ENCODE results near the gene ZNF583.

The ZNF583 gene

GRCh38 chr19:56403261-56403660 is 871 bp upstream of the ZNF583 start:
- H3K36me3 Mint-ChIP-seq: peaks cover 32% of the 10 kb centered on the region

GRCh38 chr19:56404705-56405056 is 549 bp downstream of the ZNF583 start:
- H3K4me3 Mint-ChIP-seq: peak overlapping the region; percentile 72
- ATAC-seq (peak; percentile 25), DNase-seq (ENCODE audit: low spot score in 2 of 2) (peak in 1 of 2 donors; percentile 51)
- H3K27ac Mint-ChIP-seq: peak overlapping the region; percentile 98
- H3K9me3 Mint-ChIP-seq: peaks cover 44% of the 10 kb centered on the region
- H3K36me3 Mint-ChIP-seq: peaks cover 46% of the 10 kb centered on the region
- H3K4me1 Mint-ChIP-seq: peaks cover 25% of the 10 kb centered on the region

More at GRCh38 chr19:56403261-56403660, 871 bp upstream of the ZNF583 start:
- Mint-ChIP-seq H3K27ac (peak overlapping the region; percentile 98), H3K4me3 (peak overlapping the region; percentile 72), H3K4me1 (peaks cover 25% of the 10 kb centered on the region), H3K9me3 (peaks cover 41% of the 10 kb centered on the region)
- ATAC-seq: peak; percentile 3
- DNase-seq (ENCODE audit: low spot score in 2 of 2): no peak

- peaks cover 48% of the 10 kb centered on the region for H3K9me3 Mint-ChIP-seq
- peak overlapping the region; percentile 72 for H3K4me3 Mint-ChIP-seq
- peak overlapping the region; percentile 98 for H3K27ac Mint-ChIP-seq
- DNase-seq (ENCODE audit: low spot score in 2 of 2) (no peak), ATAC-seq (no peak)
- H3K4me1 Mint-ChIP-seq: peaks cover 25% of the 10 kb centered on the region
- H3K36me3 Mint-ChIP-seq: peaks cover 50% of the 10 kb centered on the region
Measured at GRCh38 chr19:56405062-56405461, 930 bp downstream of the ZNF583 start.

- Mint-ChIP-seq H3K4me1 (no peaks in the 10 kb centered on the region), H3K9me3 (peaks cover 49% of the 10 kb centered on the region), H3K27ac (no peak overlapping the region), H3K4me3 (no peak overlapping the region), H3K36me3 (peaks cover 42% of the 10 kb centered on the region)
- ATAC-seq: no peak
- DNase-seq (ENCODE audit: low spot score in 2 of 2): no peak
Measured at GRCh38 chr19:56423276-56423984, 19.3 kb downstream of the ZNF583 start.

GRCh38 chr19:56423985-56424353 is 19.8 kb downstream of the ZNF583 start:
- DNase-seq (ENCODE audit: low spot score in 2 of 2): no peak
- H3K4me1 Mint-ChIP-seq: no peaks in the 10 kb centered on the region
- H3K36me3 Mint-ChIP-seq: peaks cover 37% of the 10 kb centered on the region
- no peak overlapping the region for H3K4me3 Mint-ChIP-seq
- H3K9me3 Mint-ChIP-seq: peaks cover 49% of the 10 kb centered on the region
- no peak for ATAC-seq
- no peak overlapping the region for H3K27ac Mint-ChIP-seq

GRCh38 chr19:56441206-56441792 is 37.2 kb downstream of the ZNF583 start:
- no peaks in the 10 kb centered on the region for H3K36me3 Mint-ChIP-seq
- DNase-seq (ENCODE audit: low spot score in 2 of 2): no peak
- no peak overlapping the region for H3K4me3 Mint-ChIP-seq
- no peaks in the 10 kb centered on the region for H3K4me1 Mint-ChIP-seq
- H3K27ac Mint-ChIP-seq: no peak overlapping the region
- H3K9me3 Mint-ChIP-seq: peaks cover 48% of the 10 kb centered on the region
- no peak for ATAC-seq

- H3K4me1 Mint-ChIP-seq: peaks cover 5% of the 10 kb centered on the region
- DNase-seq (ENCODE audit: low spot score in 2 of 2): no peak
- no peak overlapping the region for H3K4me3 Mint-ChIP-seq
- peaks cover 25% of the 10 kb centered on the region for H3K9me3 Mint-ChIP-seq
- no peak for ATAC-seq
- H3K27ac Mint-ChIP-seq: no peak overlapping the region
- no peaks in the 10 kb centered on the region for H3K36me3 Mint-ChIP-seq
Measured at GRCh38 chr19:56474308-56474707, 70.2 kb downstream of the ZNF583 start.

- Mint-ChIP-seq H3K9me3 (peaks cover 27% of the 10 kb centered on the region), H3K4me1 (peaks cover 5% of the 10 kb centered on the region), H3K27ac (no peak overlapping the region), H3K36me3 (no peaks in the 10 kb centered on the region), H3K4me3 (no peak overlapping the region)
- no peak for ATAC-seq
- DNase-seq (ENCODE audit: low spot score in 2 of 2): no peak
Measured at GRCh38 chr19:56476093-56476492, 72.0 kb downstream of the ZNF583 start.

Measured in stimulated activated effector memory CD8-positive, alpha-beta T cell treated with anti-CD3 and anti-CD28 coated beads, Interleukin-12 subunit alpha, Interleukin-12 subunit beta, amount 100 ng/mL, for 72 hours (primary cell).